ENCODE measurements around the gene CEP112. TPM values are rescaled to one million over a fixed set of nuclear protein-coding genes. Genes with fewer than 3 reads are reported as not detected.

Gene CEP112
- total RNA-seq, 1 experiment from 2014 or later: 6.1 TPM

DNA sequence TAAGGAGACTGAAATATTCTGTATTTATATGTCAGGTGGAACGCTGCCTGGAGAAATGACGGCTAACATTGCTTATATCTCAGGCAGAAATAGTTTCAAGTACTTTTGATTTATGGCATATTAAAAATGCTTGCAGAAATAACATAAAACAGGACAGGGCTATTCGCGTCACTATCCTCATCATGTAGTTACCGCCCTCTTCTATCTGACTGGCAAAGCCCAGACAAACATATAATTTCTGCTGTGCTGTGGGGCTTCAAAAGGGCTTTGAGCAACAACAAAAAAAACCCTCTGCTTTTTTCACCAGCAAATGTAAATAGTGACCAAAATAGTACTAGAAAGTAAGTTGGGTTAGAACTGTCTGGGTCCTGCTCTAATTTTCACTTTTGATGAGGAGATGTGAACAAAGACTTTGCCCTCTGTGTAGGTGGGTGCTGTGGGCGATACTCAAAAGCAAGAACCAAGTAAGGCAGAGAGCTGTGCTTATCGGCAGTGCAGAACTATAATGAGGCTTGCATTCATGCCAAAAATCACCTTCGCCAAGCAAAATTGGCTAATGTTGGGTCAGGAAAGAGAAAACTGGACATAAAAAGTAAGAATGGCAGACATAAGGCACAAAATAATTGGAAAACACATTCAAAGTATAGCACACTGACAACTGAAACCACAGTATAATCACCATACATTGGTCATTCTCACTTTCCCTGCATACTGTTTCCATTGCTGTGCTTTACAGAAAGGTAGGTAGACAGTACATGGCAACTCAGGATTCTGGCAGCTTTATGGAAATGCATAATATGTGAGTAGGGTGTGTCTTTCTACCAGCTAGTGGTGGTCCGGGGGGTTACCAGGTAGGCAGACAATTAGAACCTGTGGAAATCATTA is 479.3 kb downstream of the CEP112 start:
- TF ChIP-seq, protein P1, sequence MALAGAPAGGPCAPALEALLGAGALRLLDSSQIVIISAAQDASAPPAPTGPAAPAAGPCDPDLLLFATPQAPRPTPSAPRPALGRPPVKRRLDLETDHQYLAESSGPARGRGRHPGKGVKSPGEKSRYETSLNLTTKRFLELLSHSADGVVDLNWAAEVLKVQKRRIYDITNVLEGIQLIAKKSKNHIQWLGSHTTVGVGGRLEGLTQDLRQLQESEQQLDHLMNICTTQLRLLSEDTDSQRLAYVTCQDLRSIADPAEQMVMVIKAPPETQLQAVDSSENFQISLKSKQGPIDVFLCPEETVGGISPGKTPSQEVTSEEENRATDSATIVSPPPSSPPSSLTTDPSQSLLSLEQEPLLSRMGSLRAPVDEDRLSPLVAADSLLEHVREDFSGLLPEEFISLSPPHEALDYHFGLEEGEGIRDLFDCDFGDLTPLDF (CRISPR knock-in tag; IDR thresholded peaks at IDR 0.05): no peak
- TF ChIP-seq NFYB (CRISPR knock-in tag; conservative IDR thresholded peaks at IDR 0.05; ENCODE audit: low read depth) (no peak), ZNF416 (CRISPR knock-in tag; IDR thresholded peaks at IDR 0.05) (no peak), NFATC4 (CRISPR knock-in tag; IDR thresholded peaks at IDR 0.05) (no peak)
- Mint-ChIP-seq H3K4me1 (peaks cover 21% of the 10 kb centered on the region), H3K36me3 (no peaks in the 10 kb centered on the region), H3K4me3 (no peak overlapping the region), H3K27ac (no peak overlapping the region), H3K27me3 (ENCODE audit: low read depth) (no peaks in the 10 kb centered on the region), H3K9me3 (no peaks in the 10 kb centered on the region)
- ATAC-seq: no peak
- CTCF ChIA-PET: no interaction called here
- POLR2A ChIA-PET: no interaction called here
- DNase-seq (ENCODE audit: low spot score): no peak

DNA sequence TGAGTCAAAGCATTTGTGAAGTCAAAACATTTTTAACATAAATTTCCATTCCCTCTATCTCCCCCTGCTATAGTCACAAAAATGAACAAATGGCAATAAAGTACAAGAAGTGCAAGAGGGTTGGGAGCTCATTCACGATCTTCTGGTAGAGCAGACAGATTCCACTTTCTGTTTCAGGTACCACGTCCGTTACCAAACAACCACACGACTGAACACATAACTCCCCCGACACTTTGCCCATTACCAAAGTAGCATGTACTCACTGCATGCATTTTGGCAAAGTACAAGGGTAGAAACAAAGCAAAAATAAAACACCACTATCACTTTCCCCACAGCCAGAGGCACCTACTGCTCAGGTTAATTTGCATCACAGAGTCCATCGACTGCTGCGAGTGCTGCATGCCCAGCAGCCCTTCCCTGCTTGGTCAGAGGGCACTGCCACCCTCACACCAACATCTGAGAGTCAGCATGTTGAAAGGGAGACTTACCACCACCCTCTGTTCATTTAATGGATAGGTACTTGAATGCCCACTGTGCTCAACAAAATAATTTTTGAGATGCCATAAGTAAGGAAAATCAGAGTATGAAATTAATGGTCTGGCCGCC is 480.2 kb downstream of the CEP112 start:
- H3K4me1 Mint-ChIP-seq: peaks cover 21% of the 10 kb centered on the region
- no peak for TF ChIP-seq NR1H2 (CRISPR knock-in tag; IDR thresholded peaks at IDR 0.05)
- TF ChIP-seq, protein P2, sequence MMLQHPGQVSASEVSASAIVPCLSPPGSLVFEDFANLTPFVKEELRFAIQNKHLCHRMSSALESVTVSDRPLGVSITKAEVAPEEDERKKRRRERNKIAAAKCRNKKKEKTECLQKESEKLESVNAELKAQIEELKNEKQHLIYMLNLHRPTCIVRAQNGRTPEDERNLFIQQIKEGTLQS (CRISPR knock-in tag; conservative IDR thresholded peaks at IDR 0.05): no peak
- TF ChIP-seq MXD4 (CRISPR knock-in tag; IDR thresholded peaks at IDR 0.05; ENCODE audit: borderline replicate concordance): no peak
- no peak for TF ChIP-seq TEAD4 (CRISPR knock-in tag; IDR thresholded peaks at IDR 0.05)
- TF ChIP-seq CREM (CRISPR knock-in tag; IDR thresholded peaks at IDR 0.05): no peak
- TF ChIP-seq, protein P3, sequence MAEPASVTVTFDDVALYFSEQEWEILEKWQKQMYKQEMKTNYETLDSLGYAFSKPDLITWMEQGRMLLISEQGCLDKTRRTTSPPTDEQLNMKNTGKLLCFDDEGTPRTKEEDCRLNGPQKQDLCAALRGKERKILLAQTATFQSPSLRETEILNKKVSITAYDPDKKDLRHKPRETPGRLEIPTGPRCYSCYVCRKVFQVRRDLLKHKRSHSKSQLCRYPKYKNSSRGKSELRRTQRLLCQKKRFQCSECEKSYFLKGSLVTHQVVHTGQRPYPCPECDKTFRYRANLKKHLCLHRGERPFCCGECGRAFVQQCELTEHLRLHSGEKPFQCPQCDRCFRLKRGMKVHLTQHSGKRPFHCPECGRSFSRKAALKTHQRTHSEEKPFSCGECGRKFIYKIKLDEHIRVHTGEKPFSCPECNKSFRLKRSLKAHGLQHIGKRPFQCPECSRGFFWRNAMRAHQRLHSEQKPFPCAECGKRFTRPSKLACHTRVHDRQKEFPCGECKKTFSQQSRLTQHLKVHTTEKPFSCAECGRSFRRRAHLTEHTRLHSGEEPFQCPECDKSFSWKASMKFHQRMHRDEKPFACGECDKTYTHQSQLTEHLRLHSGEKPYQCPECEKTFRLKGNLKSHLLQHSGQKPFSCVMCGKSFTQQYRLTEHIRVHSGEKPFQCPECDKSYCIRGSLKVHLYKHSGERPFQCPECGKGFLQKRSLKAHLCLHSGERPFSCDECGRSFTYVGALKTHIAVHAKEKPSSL (CRISPR knock-in tag; conservative IDR thresholded peaks at IDR 0.05): no peak
- no peak for TF ChIP-seq ATF1 (CRISPR knock-in tag; IDR thresholded peaks at IDR 0.05)
- TF ChIP-seq, protein P4, sequence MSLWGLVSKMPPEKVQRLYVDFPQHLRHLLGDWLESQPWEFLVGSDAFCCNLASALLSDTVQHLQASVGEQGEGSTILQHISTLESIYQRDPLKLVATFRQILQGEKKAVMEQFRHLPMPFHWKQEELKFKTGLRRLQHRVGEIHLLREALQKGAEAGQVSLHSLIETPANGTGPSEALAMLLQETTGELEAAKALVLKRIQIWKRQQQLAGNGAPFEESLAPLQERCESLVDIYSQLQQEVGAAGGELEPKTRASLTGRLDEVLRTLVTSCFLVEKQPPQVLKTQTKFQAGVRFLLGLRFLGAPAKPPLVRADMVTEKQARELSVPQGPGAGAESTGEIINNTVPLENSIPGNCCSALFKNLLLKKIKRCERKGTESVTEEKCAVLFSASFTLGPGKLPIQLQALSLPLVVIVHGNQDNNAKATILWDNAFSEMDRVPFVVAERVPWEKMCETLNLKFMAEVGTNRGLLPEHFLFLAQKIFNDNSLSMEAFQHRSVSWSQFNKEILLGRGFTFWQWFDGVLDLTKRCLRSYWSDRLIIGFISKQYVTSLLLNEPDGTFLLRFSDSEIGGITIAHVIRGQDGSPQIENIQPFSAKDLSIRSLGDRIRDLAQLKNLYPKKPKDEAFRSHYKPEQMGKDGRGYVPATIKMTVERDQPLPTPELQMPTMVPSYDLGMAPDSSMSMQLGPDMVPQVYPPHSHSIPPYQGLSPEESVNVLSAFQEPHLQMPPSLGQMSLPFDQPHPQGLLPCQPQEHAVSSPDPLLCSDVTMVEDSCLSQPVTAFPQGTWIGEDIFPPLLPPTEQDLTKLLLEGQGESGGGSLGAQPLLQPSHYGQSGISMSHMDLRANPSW (CRISPR knock-in tag; conservative IDR thresholded peaks at IDR 0.05; ENCODE audit: low read depth): no peak
- TF ChIP-seq, protein P5, sequence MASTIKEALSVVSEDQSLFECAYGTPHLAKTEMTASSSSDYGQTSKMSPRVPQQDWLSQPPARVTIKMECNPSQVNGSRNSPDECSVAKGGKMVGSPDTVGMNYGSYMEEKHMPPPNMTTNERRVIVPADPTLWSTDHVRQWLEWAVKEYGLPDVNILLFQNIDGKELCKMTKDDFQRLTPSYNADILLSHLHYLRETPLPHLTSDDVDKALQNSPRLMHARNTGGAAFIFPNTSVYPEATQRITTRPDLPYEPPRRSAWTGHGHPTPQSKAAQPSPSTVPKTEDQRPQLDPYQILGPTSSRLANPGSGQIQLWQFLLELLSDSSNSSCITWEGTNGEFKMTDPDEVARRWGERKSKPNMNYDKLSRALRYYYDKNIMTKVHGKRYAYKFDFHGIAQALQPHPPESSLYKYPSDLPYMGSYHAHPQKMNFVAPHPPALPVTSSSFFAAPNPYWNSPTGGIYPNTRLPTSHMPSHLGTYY (CRISPR knock-in tag; IDR thresholded peaks at IDR 0.05): no peak
- TF ChIP-seq, protein P6, sequence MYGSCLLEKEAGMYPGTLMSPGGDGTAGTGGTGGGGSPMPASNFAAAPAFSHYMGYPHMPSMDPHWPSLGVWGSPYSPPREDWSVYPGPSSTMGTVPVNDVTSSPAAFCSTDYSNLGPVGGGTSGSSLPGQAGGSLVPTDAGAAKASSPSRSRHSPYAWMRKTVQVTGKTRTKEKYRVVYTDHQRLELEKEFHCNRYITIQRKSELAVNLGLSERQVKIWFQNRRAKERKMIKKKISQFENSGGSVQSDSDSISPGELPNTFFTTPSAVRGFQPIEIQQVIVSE (CRISPR knock-in tag; IDR thresholded peaks at IDR 0.05; ENCODE audit: borderline replicate concordance): no peak
- TF ChIP-seq NFATC4 (CRISPR knock-in tag; IDR thresholded peaks at IDR 0.05): no peak
- TF ChIP-seq, protein P7, sequence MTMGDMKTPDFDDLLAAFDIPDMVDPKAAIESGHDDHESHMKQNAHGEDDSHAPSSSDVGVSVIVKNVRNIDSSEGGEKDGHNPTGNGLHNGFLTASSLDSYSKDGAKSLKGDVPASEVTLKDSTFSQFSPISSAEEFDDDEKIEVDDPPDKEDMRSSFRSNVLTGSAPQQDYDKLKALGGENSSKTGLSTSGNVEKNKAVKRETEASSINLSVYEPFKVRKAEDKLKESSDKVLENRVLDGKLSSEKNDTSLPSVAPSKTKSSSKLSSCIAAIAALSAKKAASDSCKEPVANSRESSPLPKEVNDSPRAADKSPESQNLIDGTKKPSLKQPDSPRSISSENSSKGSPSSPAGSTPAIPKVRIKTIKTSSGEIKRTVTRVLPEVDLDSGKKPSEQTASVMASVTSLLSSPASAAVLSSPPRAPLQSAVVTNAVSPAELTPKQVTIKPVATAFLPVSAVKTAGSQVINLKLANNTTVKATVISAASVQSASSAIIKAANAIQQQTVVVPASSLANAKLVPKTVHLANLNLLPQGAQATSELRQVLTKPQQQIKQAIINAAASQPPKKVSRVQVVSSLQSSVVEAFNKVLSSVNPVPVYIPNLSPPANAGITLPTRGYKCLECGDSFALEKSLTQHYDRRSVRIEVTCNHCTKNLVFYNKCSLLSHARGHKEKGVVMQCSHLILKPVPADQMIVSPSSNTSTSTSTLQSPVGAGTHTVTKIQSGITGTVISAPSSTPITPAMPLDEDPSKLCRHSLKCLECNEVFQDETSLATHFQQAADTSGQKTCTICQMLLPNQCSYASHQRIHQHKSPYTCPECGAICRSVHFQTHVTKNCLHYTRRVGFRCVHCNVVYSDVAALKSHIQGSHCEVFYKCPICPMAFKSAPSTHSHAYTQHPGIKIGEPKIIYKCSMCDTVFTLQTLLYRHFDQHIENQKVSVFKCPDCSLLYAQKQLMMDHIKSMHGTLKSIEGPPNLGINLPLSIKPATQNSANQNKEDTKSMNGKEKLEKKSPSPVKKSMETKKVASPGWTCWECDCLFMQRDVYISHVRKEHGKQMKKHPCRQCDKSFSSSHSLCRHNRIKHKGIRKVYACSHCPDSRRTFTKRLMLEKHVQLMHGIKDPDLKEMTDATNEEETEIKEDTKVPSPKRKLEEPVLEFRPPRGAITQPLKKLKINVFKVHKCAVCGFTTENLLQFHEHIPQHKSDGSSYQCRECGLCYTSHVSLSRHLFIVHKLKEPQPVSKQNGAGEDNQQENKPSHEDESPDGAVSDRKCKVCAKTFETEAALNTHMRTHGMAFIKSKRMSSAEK (CRISPR knock-in tag; IDR thresholded peaks at IDR 0.05; ENCODE audit: borderline replicate concordance): no peak
- TF ChIP-seq, protein P8, sequence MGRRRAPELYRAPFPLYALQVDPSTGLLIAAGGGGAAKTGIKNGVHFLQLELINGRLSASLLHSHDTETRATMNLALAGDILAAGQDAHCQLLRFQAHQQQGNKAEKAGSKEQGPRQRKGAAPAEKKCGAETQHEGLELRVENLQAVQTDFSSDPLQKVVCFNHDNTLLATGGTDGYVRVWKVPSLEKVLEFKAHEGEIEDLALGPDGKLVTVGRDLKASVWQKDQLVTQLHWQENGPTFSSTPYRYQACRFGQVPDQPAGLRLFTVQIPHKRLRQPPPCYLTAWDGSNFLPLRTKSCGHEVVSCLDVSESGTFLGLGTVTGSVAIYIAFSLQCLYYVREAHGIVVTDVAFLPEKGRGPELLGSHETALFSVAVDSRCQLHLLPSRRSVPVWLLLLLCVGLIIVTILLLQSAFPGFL (CRISPR knock-in tag; IDR thresholded peaks at IDR 0.05; ENCODE audit: borderline replicate concordance): no peak
- DNase-seq (ENCODE audit: low spot score) (no peak), ATAC-seq (no peak; the same call in 1 of the 2 replicates)
- H3K27me3 Mint-ChIP-seq (ENCODE audit: low read depth): no peaks in the 10 kb centered on the region
- no peak overlapping the region for H3K4me3 Mint-ChIP-seq
- no peaks in the 10 kb centered on the region for H3K9me3 Mint-ChIP-seq
- no peaks in the 10 kb centered on the region for H3K36me3 Mint-ChIP-seq
- H3K27ac Mint-ChIP-seq: no peak overlapping the region
- POLR2A ChIA-PET: no interaction called here
- CTCF ChIA-PET: interaction anchor here (1.1 kb wide), 1 partner anchor 117 kb away, joined by 3 read pairs; no protein-coding TSS in a partner anchor

All from WTC11 (cell line).